H1 (cell line): Measurements from ENCODE around the gene SLAIN2. TPM values are rescaled to one million over a fixed set of nuclear protein-coding genes. Genes with fewer than 3 reads are reported as not detected.
A peak's percentile ranks its signal among the peaks of the same experiment; 100 is the strongest.

ENCODE experiments used
- CTCF ChIA-PET: fragments of 300-600 bp; sonication (Branson Sonifier 250); formaldehyde crosslinking; loops from one replicate; lab custom pipeline; 2021; ENCODE audit not compliant: partially characterized antibody; lab: Charles Lee
- POLR2A ChIA-PET: fragments of 300-600 bp; sonication (Branson Sonifier 250); formaldehyde crosslinking; loops from one replicate; lab custom pipeline; 2021; ENCODE audit warnings: inconsistent platforms; ENCODE audit not compliant: partially characterized antibody; lab: Charles Lee
- DNase-seq, 2 experiments: peaks; one replicate each; pipeline versions ENCODE4 v3.0.0 to v3.0.0-alpha.2; 2010 to 2022; ENCODE audit warnings: low spot score in 2 of 2, low read depth in 1 of 2, mixed read lengths in 1 of 2
- FAIRE-seq: peaks from 2 replicates; lab custom pipeline; 2011; peaks lifted over from hg19 to GRCh38; lab: Jason Lieb, UNC
- H2AFZ ChIP-seq: 2 replicates; pipeline ENCODE4 v1.8.1; 2012; ENCODE audit warnings: low read length, inconsistent platforms
- H2AK5ac ChIP-seq: 2 replicates; pipeline ENCODE4 v1.6.1; 2013; ENCODE audit warnings: low read depth, low read length
- H2BK120ac ChIP-seq: replicated peaks from 2 replicates; pipeline ENCODE3; 2013; ENCODE audit warnings: low read depth, low read length, inconsistent platforms
- H2BK12ac ChIP-seq: 2 replicates; pipeline ENCODE4 v1.6.1; 2013; ENCODE audit warnings: low read depth, low read length
- H2BK15ac ChIP-seq: 2 replicates; pipeline ENCODE4 v1.6.1; 2013; ENCODE audit warnings: low read length
- H2BK20ac ChIP-seq: 2 replicates; pipeline ENCODE4 v1.6.1; 2013; ENCODE audit warnings: low read length
- H2BK5ac ChIP-seq: 2 replicates; pipeline ENCODE4 v1.6.1; 2013; ENCODE audit warnings: low read depth, low read length
- H3K14ac ChIP-seq: 2 replicates; pipeline ENCODE4 v1.6.1; 2013; ENCODE audit warnings: inconsistent platforms; ENCODE audit not compliant: insufficient read length
- H3K18ac ChIP-seq: 2 replicates; pipeline ENCODE4 v1.6.1; 2013; ENCODE audit warnings: low read length; ENCODE audit errors: extremely low read depth
- H3K23ac ChIP-seq: 2 replicates; pipeline ENCODE4 v1.6.1; 2013; ENCODE audit warnings: inconsistent platforms; ENCODE audit not compliant: insufficient read length
- H3K23me2 ChIP-seq: 2 replicates; pipeline ENCODE4 v1.6.1; 2013; ENCODE audit warnings: low read depth, low read length
- H3K27ac ChIP-seq: 2 replicates; pipeline ENCODE4 v1.6.1; 2011; ENCODE audit warnings: low read depth, low read length, inconsistent platforms
- H3K27me3 ChIP-seq, 4 experiments: replicated peaks in 1 of 4; 1 replicate in 1 of 4; 2 replicates in 3 of 4; pipeline versions ENCODE4 v1.6.1 to v1.8.1; 2011 to 2013; ENCODE audit warnings: low read length in 3 of 4, mild to moderate bottlenecking in 3 of 4, inconsistent platforms in 2 of 4, mixed read lengths in 2 of 4, moderate library complexity in 1 of 4; ENCODE audit not compliant: control insufficient read depth in 3 of 4, insufficient read depth in 3 of 4; ENCODE audit errors: extremely low read depth in 1 of 4
- H3K36me3 ChIP-seq, 4 experiments: 2 replicates each; pipeline versions ENCODE4 v1.6.1 to v1.8.1; 2011 to 2013; ENCODE audit warnings: mild to moderate bottlenecking in 4 of 4, low read length in 3 of 4, moderate library complexity in 2 of 4, control low read depth in 1 of 4, inconsistent platforms in 1 of 4; ENCODE audit not compliant: insufficient read depth in 4 of 4, control insufficient read depth in 2 of 4
- H3K4ac ChIP-seq: replicated peaks from 2 replicates; pipeline ENCODE3; 2013; ENCODE audit warnings: low read length, low read depth, mixed read lengths, inconsistent platforms; ENCODE audit not compliant: insufficient read length
- H3K4me1 ChIP-seq, 4 experiments: replicated peaks in 1 of 4; 1 replicate in 1 of 4; 2 replicates in 3 of 4; pipeline versions ENCODE4 v1.6.1 to v1.8.1; 2011 to 2013; ENCODE audit warnings: low read length in 3 of 4, inconsistent platforms in 2 of 4, mixed read lengths in 1 of 4; ENCODE audit not compliant: insufficient read depth in 4 of 4, control insufficient read depth in 3 of 4
- H3K4me2 ChIP-seq, 2 experiments: 2 replicates each; pipeline versions ENCODE4 v1.6.1 to v1.8.1; 2011 to 2013; ENCODE audit warnings: low read depth in 2 of 2, low read length in 2 of 2, control low read depth in 1 of 2, inconsistent platforms in 1 of 2, mild to moderate bottlenecking in 1 of 2; ENCODE audit not compliant: insufficient read depth in 1 of 2
- H3K4me3 ChIP-seq, 4 experiments: fragments of 200-600, 300-600 bp in 1 of 4; sonication (generic), shearing (Covaris generic), sonication (Bioruptor Twin) in 1 of 4; 2 replicates each; pipeline versions ENCODE4 v1.5.1 to v1.8.1; 2011 to 2016; ENCODE audit warnings: low read length in 4 of 4, low read depth in 3 of 4, control low read depth in 2 of 4, inconsistent platforms in 2 of 4, mild to moderate bottlenecking in 2 of 4, mixed read lengths in 1 of 4, moderate library complexity in 1 of 4; ENCODE audit not compliant: insufficient read depth in 2 of 4; ENCODE audit errors: extremely low read depth in 1 of 4
- H3K56ac ChIP-seq: replicated peaks from 2 replicates; pipeline ENCODE3; 2013; ENCODE audit warnings: low read depth, mild to moderate bottlenecking, mixed read lengths, low read length, inconsistent platforms; ENCODE audit not compliant: insufficient read length
- H3K79me1 ChIP-seq: 2 replicates; pipeline ENCODE4 v1.6.1; 2013; ENCODE audit warnings: low read depth, low read length, control low read depth
- H3K79me2 ChIP-seq, 2 experiments: 2 replicates each; pipeline versions ENCODE4 v1.6.1 to v1.8.1; 2012 to 2013; ENCODE audit warnings: low read length in 2 of 2, mild to moderate bottlenecking in 2 of 2, inconsistent platforms in 1 of 2; ENCODE audit not compliant: insufficient read depth in 2 of 2, control insufficient read depth in 1 of 2
- H3K9ac ChIP-seq, 4 experiments: replicated peaks in 1 of 4; 1 replicate in 1 of 4; 2 replicates in 3 of 4; pipeline versions ENCODE4 v1.6.1 to v1.8.1; 2011 to 2013; ENCODE audit warnings: low read depth in 3 of 4, low read length in 3 of 4, control low read depth in 2 of 4, mild to moderate bottlenecking in 2 of 4, moderate library complexity in 2 of 4, inconsistent platforms in 1 of 4; ENCODE audit errors: extremely low read depth in 1 of 4
- H3K9me3 ChIP-seq, 2 experiments: 2 replicates each; pipeline versions ENCODE4 v1.6.1 to v1.8.1; 2012 to 2013; ENCODE audit warnings: mild to moderate bottlenecking in 2 of 2, moderate library complexity in 2 of 2, control low read depth in 1 of 2, inconsistent platforms in 1 of 2, low read depth in 1 of 2, low read length in 1 of 2, mixed read lengths in 1 of 2; ENCODE audit not compliant: insufficient read depth in 2 of 2
- H4K20me1 ChIP-seq, 2 experiments: replicated peaks in 1 of 2; 2 replicates each; pipeline versions ENCODE3 to v1.8.1; 2011 to 2013; ENCODE audit warnings: inconsistent platforms in 2 of 2, low read length in 2 of 2, mild to moderate bottlenecking in 1 of 2; ENCODE audit not compliant: insufficient read depth in 2 of 2, control insufficient read depth in 1 of 2
- H4K5ac ChIP-seq: 2 replicates; pipeline ENCODE4 v1.6.1; 2013; ENCODE audit warnings: low read length, low read depth, mixed read lengths, inconsistent platforms; ENCODE audit not compliant: insufficient read length
- H4K8ac ChIP-seq: 2 replicates; pipeline ENCODE4 v1.8.0; 2013; ENCODE audit warnings: mild to moderate bottlenecking, moderate library complexity, low read length, inconsistent platforms; ENCODE audit not compliant: insufficient read depth; ENCODE audit errors: extremely low read depth
- H4K91ac ChIP-seq: replicated peaks from 2 replicates; pipeline ENCODE3; 2013; ENCODE audit warnings: low read length, mixed read lengths, inconsistent platforms; ENCODE audit not compliant: insufficient read length
- CEBPB ChIP-seq: IDR thresholded peaks from 2 replicates; pipeline ENCODE4 v1.6.1; 2012; ENCODE audit warnings: low read depth, low read length
- CHD1 ChIP-seq: IDR thresholded peaks from 2 replicates; pipeline ENCODE4 v1.6.1; 2012; ENCODE audit warnings: low read depth, low read length, improper control_type of control experiment
- CTBP2 ChIP-seq: IDR thresholded peaks from 2 replicates; pipeline ENCODE4 v1.7.0; 2011; ENCODE audit warnings: borderline replicate concordance, mild to moderate bottlenecking, moderate library complexity, mixed read lengths, low read length; ENCODE audit not compliant: insufficient read depth, insufficient read length
- EP300 ChIP-seq, 2 experiments: IDR thresholded peaks; 1 replicate in 1 of 2; 2 replicates in 1 of 2; pipeline ENCODE4 v1.6.1; 2011 to 2012; ENCODE audit warnings: low read depth in 2 of 2, low read length in 2 of 2, mild to moderate bottlenecking in 2 of 2, borderline replicate concordance in 1 of 2, inconsistent platforms in 1 of 2, moderate library complexity in 1 of 2
- FOSL1 ChIP-seq: IDR thresholded peaks from 2 replicates; pipeline ENCODE4 v1.6.1; 2011; ENCODE audit warnings: mild to moderate bottlenecking, low read depth, low read length, moderate library complexity; ENCODE audit not compliant: insufficient read depth
- KDM4A ChIP-seq: IDR thresholded peaks from one replicate; pipeline ENCODE4 v1.7.1; 2012; ENCODE audit warnings: low read depth, mild to moderate bottlenecking, moderate library complexity, low read length, inconsistent platforms; ENCODE audit not compliant: severe bottlenecking
- MAFK ChIP-seq: IDR thresholded peaks from 2 replicates; pipeline ENCODE4 v1.6.1; 2012; ENCODE audit warnings: low read depth, mild to moderate bottlenecking, improper control_type of control experiment, low read length
- NRF1 ChIP-seq: IDR thresholded peaks from 2 replicates; pipeline ENCODE4 v1.6.1; 2011; ENCODE audit warnings: mild to moderate bottlenecking, low read depth, low read length, improper control_type of control experiment
- PHF8 ChIP-seq: fragments of 200-600 bp; sonication (generic); conservative IDR thresholded peaks from 2 replicates; pipeline ENCODE4 v1.7.1; 2012; ENCODE audit warnings: low read depth, mild to moderate bottlenecking, inconsistent platforms, low read length, moderate library complexity
- RBBP5 ChIP-seq: IDR thresholded peaks from 2 replicates; pipeline ENCODE4 v1.7.1; 2012; ENCODE audit warnings: low read depth, mild to moderate bottlenecking, inconsistent platforms, low read length, moderate library complexity, borderline replicate concordance
- RNF2 ChIP-seq: fragments of 200-900, 300-1000 bp; sonication (generic); IDR thresholded peaks from 2 replicates; pipeline ENCODE4 v1.7.1; 2016; ENCODE audit warnings: borderline replicate concordance, low read depth, mild to moderate bottlenecking, antibody characterized with exemption, low read length; ENCODE audit not compliant: poor library complexity, severe bottlenecking; ENCODE audit errors: missing control alignments
- TAF7 ChIP-seq: optimal IDR thresholded peaks from 2 replicates; pipeline ENCODE3; 2011; ENCODE audit warnings: low read depth, mild to moderate bottlenecking, inconsistent platforms, low read length, moderate library complexity, borderline replicate concordance
- WGBS, 2 experiments: shearing (Covaris generic) in 1 of 2; methylation state at CpG; one replicate each; pipeline versions ENCODE4 v1.1.6 to v1.1.7; 2013 to 2015; ENCODE audit warnings: low lambda C conversion rate in 2 of 2, mixed read lengths in 2 of 2, inconsistent platforms in 1 of 2, low coverage in 1 of 2, missing lambda C conversion rate in 1 of 2; ENCODE audit not compliant: insufficient replicate concordance in 2 of 2, insufficient coverage in 1 of 2, insufficient read length in 1 of 2; ENCODE audit errors: extremely low coverage in 1 of 2, missing lambda C conversion rate in 1 of 2; 5-methylcytosine and 5-hydroxymethylcytosine counted together
- polyA plus RNA-seq, 7 experiments: library from polyadenylated mRNA; depleted of rRNA in 3 of 7; stranded (reverse) in 5 of 7; unstranded in 2 of 7; fragments of >200 nt in 5 of 7; fragments of 200-250 nt in 2 of 7; gene quantifications; 1 replicate in 5 of 7; 2 replicates in 1 of 7; 4 replicates in 1 of 7; pipeline versions ENCODE4 v1.2.1 to v1.2.3, GENCODE V29; 2011 to 2013; ENCODE audit warnings: missing spikeins in 2 of 7, mixed read lengths in 2 of 7
- total RNA-seq: library from RNA; stranded (reverse); fragmentation: NEBNext Ultra II Directional; extraction: Animal tissue kit (Norgen Biotek cat#: 25700); gene quantifications from 2 replicates; pipeline ENCODE4 v1.2.1, GENCODE V29; 2021
- TF ChIP-seq, protein P1 (sequence below): IDR thresholded peaks from 2 replicates; pipeline ENCODE4 v1.6.1; 2012; ENCODE audit warnings: inconsistent platforms

Gene SLAIN2
- total and polyA plus RNA-seq, 2 of the 8 experiments (the other 6 are each of a cell fraction or from before 2014, with no cell fraction given) = 8.2 to 40.0 TPM

DNA sequence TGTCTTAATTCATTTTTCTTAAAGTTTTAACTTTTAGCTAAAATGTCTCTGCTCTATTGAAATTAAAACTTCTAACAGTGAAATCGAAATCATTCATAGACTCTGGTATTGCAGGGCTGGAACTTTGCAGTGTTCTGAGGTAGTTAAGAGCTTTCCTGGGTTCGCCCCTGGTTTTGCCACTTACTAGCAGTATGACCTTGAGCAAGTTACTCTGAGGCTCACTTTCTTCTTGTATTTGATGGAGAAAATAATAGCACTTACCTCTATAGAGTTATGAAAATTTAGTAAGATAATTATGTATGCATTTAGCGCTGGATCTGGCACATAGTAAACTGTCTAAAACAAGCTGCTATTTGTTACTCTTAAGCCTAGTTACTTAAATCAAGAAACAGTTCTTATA, 1.7 kb downstream of the SLAIN2 start:
- H3K79me1 ChIP-seq = peaks cover 4% of the 10 kb centered on the region
- H4K91ac ChIP-seq = no peak overlapping the region
- H2BK20ac ChIP-seq = no peak overlapping the region
- no peaks in the 10 kb centered on the region for H3K27me3 ChIP-seq
- no peak overlapping the region for H3K56ac ChIP-seq
- no peak overlapping the region for H3K23ac ChIP-seq
- H3K4me1 ChIP-seq = peaks cover 0 to 13% (median 4%) of the 10 kb centered on the region in 4 experiments; a peak in 2 of 7 replicates
- FAIRE-seq = no peak
- H2AFZ ChIP-seq = no peak overlapping the region
- H4K5ac ChIP-seq = no peak overlapping the region
- no peak overlapping the region for H3K4ac ChIP-seq
- WGBS, 2 experiments = 56% methylated on average over 3 of the region's 3 CpGs; no CpG with 5 or more reads in 1 of the 2 experiments
- peak overlapping the region; percentile 87 to 96 for H3K4me2 ChIP-seq
- H3K4me3 ChIP-seq = peak overlapping the region; percentile 86 to 98 (median 88); a peak in 7 of 8 replicates
- no peak overlapping the region for H3K27ac ChIP-seq
- H2BK120ac ChIP-seq = no peak overlapping the region
- H3K18ac ChIP-seq = no peak overlapping the region
- H4K8ac ChIP-seq = no peak overlapping the region
- no peaks in the 10 kb centered on the region for H3K36me3 ChIP-seq
- H2BK15ac ChIP-seq = no peak overlapping the region
- H2AK5ac ChIP-seq = no peak overlapping the region
- ChIA-PET CTCF (interaction anchor here (1.3 kb wide), 1 partner anchor 86 kb away, joined by 3 read pairs; no protein-coding TSS in a partner anchor), POLR2A (no interaction called here)
- peaks cover 12 to 61% of the 10 kb centered on the region in 2 experiments for H3K79me2 ChIP-seq
- H2BK12ac ChIP-seq = no peak overlapping the region
- H3K14ac ChIP-seq = no peak overlapping the region
- DNase-seq = no peak
- peaks cover 5% of the 10 kb centered on the region; the same call in 1 of the 2 replicates for H3K23me2 ChIP-seq
- no peak overlapping the region for H2BK5ac ChIP-seq
- no peak overlapping the region for H3K9ac ChIP-seq
- H3K9me3 ChIP-seq = no peaks in the 10 kb centered on the region
- peaks cover 0 to 10% of the 10 kb centered on the region in 2 experiments for H4K20me1 ChIP-seq
- TF ChIP-seq CTBP2 (no peak), RNF2 (no peak), CEBPB (no peak), CHD1 (no peak), EP300 (IDR thresholded peaks at IDR 0.05; ENCODE audit: borderline replicate concordance in 1 of 2, low read depth in 2 of 2, low read length in 2 of 2) (no peak), MAFK (no peak), PHF8 (no peak), TAF7 (no peak), KDM4A (no peak), RBBP5 (no peak), NRF1 (no peak), FOSL1 (no peak)
- TF ChIP-seq, protein P1, sequence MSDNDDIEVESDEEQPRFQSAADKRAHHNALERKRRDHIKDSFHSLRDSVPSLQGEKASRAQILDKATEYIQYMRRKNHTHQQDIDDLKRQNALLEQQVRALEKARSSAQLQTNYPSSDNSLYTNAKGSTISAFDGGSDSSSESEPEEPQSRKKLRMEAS = no peak
